Omental fat pad (tissue), 4 donors: ENCODE results near the gene PRC1. TPM values are rescaled to one million over a fixed set of nuclear protein-coding genes. Genes with fewer than 3 reads are reported as not detected.
"Not testable (repeated sequence)": the region's sequence is repeated elsewhere in the genome, so short reads cannot be mapped to it uniquely, and the experiment has no call there.

Source experiments
- ATAC-seq: fragments of 150-250 bp; one replicate; pipeline ENCODE4 v1.9.1; 2016; ENCODE audit warnings: mild to moderate bottlenecking, moderate library complexity; ENCODE audit not compliant: low FRiP score
- DNase-seq: peaks from one replicate; pipeline ENCODE4 v3.0.0-alpha.2; 2019; ENCODE audit warnings: low spot score
- CTCF ChIP-seq, 3 donors: fragments of 450-650 bp; IDR thresholded peaks; one replicate each; pipeline ENCODE4 v1.5.1; 2016 to 2017; ENCODE audit warnings: antibody characterized with exemption in 3 of 3, mild to moderate bottlenecking in 3 of 3, moderate library complexity in 2 of 3
- total RNA-seq, 4 donors: library from RNA; depleted of rRNA; stranded (reverse); fragments of >200 nt; gene quantifications; one replicate each; pipeline ENCODE4 v1.1.0, GENCODE V29; 2016

Gene PRC1
- total RNA-seq, 4 donors from 2014 or later, result 3.5 to 26.2 (median 11.9) TPM

- DNase-seq (no peak), ATAC-seq (no peak)
- TF ChIP-seq CTCF (IDR thresholded peaks at IDR 0.05), result no peak
These were observed 63.3 kb downstream of the PRC1 start for GRCh38 chr15:90930861-90931574.

GRCh38 chr15:90929246-90930019 is 64.9 kb downstream of the PRC1 start:
- DNase-seq, result no peak
- ATAC-seq, result no peak
- no peak for TF ChIP-seq CTCF (IDR thresholded peaks at IDR 0.05)

- not testable (repeated sequence) for ATAC-seq, DNase-seq
These were observed 66.2 kb downstream of the PRC1 start for GRCh38 chr15:90928106-90928505.

- not testable (repeated sequence) for ATAC-seq, DNase-seq
These were observed 67.6 kb downstream of the PRC1 start for GRCh38 chr15:90926766-90927165.

GRCh38 chr15:90924375-90924774 is 70.0 kb downstream of the PRC1 start:
- ATAC-seq, result no peak
- TF ChIP-seq CTCF (IDR thresholded peaks at IDR 0.05), result no peak

GRCh38 chr15:90922712-90923322 is 71.5 kb downstream of the PRC1 start:
- not testable (repeated sequence) for DNase-seq, ATAC-seq

More at GRCh38 chr15:90924375-90924774, 70.0 kb downstream of the PRC1 start:
- no peak for DNase-seq

- DNase-seq, result no peak
- ATAC-seq, result no peak
- no peak for TF ChIP-seq CTCF (IDR thresholded peaks at IDR 0.05)
These were observed 72.4 kb downstream of the PRC1 start for GRCh38 chr15:90921887-90922286.

GRCh38 chr15:90918835-90919234 is 75.5 kb downstream of the PRC1 start:
- ATAC-seq (no peak), DNase-seq (no peak)
- no peak for TF ChIP-seq CTCF (IDR thresholded peaks at IDR 0.05)
